ENCODE results near the gene NEIL1. TPM values are rescaled to one million over a fixed set of nuclear protein-coding genes. Genes with fewer than 3 reads are reported as not detected.

Gene NEIL1, protein sequence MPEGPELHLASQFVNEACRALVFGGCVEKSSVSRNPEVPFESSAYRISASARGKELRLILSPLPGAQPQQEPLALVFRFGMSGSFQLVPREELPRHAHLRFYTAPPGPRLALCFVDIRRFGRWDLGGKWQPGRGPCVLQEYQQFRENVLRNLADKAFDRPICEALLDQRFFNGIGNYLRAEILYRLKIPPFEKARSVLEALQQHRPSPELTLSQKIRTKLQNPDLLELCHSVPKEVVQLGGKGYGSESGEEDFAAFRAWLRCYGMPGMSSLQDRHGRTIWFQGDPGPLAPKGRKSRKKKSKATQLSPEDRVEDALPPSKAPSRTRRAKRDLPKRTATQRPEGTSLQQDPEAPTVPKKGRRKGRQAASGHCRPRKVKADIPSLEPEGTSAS
- total RNA-seq = 1 to 10 TPM; 5.7 to 8.6 TPM

DNA sequence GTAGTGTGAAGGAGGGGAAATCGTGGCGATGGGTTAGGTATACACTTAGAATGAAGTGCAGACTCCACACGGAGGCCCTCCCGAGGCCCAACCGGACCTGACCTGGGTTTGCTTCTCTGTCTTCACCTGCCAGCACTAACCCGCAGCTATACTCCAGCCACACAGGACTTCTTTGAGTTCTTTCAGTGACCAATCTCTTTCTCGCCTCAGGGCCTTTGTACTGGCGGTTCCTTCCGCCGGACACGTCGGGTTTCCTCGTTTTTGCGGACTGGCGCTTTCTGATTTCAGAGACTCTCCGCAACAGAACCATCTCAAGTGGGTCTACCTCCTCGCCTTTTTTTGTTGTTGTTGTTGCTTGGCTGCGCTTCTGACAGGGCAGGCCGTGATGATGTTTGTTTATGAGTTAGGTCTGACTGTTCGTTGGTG is at the start of gene NEIL1:
Gene NEIL1, plus strand, starts transcription at position 244 of the 426 bp plus-strand sequence. CDS start 1,867 bp downstream, outside the sequence.

DNA sequence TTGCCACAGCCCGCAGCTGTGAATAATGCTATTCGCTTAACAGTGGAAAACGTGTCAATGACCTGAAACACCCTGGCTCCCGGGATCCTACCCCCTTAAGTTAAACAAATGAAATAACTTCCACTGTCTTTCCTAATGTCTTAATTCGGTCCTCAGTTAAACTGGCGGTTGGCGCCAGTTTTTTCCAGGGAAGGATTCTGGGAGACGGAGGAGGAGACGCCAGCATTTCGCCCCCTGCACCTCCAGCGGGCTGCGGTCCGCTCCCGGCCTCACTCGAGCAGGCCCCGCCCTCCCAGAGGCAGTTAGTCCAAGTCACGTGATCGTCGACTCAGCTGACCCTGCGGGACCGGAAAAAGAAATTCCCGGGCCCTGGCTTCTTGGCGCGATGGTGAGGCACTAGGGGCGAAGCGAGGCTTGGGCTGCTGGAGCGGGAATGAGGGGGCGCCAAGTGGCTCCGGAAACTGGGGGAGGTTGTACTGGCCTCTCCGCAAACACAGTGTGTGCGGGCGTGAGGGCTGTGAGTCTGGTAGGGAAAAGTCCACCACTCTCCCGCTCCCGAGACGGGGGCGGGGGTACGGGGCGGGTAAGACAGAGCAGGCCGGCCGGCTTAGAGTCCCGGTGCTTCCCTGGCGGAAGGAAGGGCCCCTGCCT is 11.0 kb upstream of the NEIL1 start, which contains the start of gene COMMD4:
Gene COMMD4, plus strand, starts transcription at position 359 of the 651 bp plus-strand sequence. Its CDS starts 27 bp downstream, at position 386.

DNA sequence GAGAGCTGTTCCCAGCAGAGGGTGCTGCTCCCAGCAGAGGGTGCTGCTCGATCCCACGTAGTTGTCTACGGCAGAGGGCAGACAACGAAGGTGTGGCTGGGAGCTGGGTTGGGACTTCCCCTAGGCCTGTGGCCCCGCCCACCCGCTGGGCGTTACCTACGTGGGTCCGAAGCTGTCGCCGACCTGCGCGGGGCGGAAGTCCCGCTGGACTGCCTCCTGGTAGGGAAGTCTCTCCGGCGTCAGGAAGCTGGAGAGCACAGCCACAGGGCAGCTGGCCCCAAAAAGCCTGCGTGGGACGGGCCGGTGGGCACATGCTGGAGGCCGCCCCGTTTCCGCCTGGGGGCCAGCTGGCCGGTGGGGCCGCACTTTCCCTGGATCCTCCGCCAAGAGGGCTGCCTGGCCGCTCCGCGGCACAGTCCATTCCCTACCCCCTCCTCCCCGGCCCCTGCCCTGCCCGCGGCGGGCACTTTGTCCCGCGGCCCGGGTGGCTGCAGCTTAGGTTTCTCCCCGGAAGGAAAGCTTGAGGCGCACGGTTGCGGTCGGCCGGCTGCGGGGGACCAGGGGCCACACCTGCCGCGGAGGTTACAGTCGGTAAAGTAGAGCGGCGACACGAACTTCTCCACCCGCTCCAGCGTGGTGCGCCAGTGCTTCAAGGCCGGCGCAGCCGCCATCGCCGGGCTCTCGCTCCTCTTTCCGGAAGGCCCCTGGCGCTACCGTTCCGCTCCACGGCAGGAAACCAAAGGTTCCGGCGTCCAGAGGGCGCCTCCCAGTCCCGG is 21.3 kb downstream of the NEIL1 start, which contains the start of gene MAN2C1:
Gene MAN2C1, minus strand, starts transcription at position 695 of the 776 bp plus-strand sequence. Its CDS starts 24 bp downstream, at position 671.

Other genes with a start within 250 kb of the NEIL1 start
- gene C15orf39, start 145.2 kb upstream of the NEIL1 start, total RNA-seq = 10 to 100 TPM; 11.7 to 17.0 TPM
- not detected for gene GOLGA6C, start 88.7 kb upstream of the NEIL1 start, total RNA-seq
- gene GOLGA6D, start 64.2 kb upstream of the NEIL1 start, total RNA-seq = under 1 TPM in 1 of 2 donors, not detected in 1; under 0.01 TPM
- 100 to 1,000 TPM; 130 to 190 TPM for gene COMMD4, start 11.0 kb upstream of the NEIL1 start, total RNA-seq
- 100 to 1,000 TPM in 1 of 2 donors, 10 to 100 TPM in 1; 89.6 to 131 TPM for gene MAN2C1, start 21.6 kb downstream of the NEIL1 start, total RNA-seq
- 10 to 100 TPM; 18.9 to 28.6 TPM for gene SIN3A, start 104.7 kb downstream of the NEIL1 start, total RNA-seq
- 10 to 100 TPM; 18.2 to 29.3 TPM for gene PTPN9, start 232.3 kb downstream of the NEIL1 start, total RNA-seq